Psoas muscle (tissue), 8 donors: Measurements from ENCODE around the gene RSAD1. TPM values are rescaled to one million over a fixed set of nuclear protein-coding genes. Genes with fewer than 3 reads are reported as not detected.

Experiments
- ATAC-seq, 4 donors: fragments of 200-7000 bp; cut with Tn5 transposase; one replicate each; pipeline ENCODE4 v1.9.1; 2020; ENCODE audit warnings: moderate library complexity in 3 of 4, mild to moderate bottlenecking in 2 of 4
- DNase-seq, 2 donors: peaks; one replicate each; pipeline ENCODE4 v3.0.0-alpha.2; 2020
- H3K27ac ChIP-seq: fragments of 200-600 bp; one replicate; pipeline ENCODE4 v1.8.0; 2022
- H3K27me3 ChIP-seq, 3 donors: fragments of 200-600 bp in 1 of 3; one replicate each; pipeline versions ENCODE4 v1.6.1 to v1.8.0; 2013 to 2022; ENCODE audit warnings: low read length in 2 of 3, mild to moderate bottlenecking in 2 of 3, moderate library complexity in 1 of 3; ENCODE audit not compliant: insufficient read depth in 3 of 3
- H3K36me3 ChIP-seq, 2 donors: fragments of 200-600 bp in 1 of 2; one replicate each; pipeline versions ENCODE4 v1.6.1 to v1.8.0; 2013 to 2022; ENCODE audit warnings: low read depth in 1 of 2, mild to moderate bottlenecking in 1 of 2, moderate library complexity in 1 of 2; ENCODE audit not compliant: insufficient read depth in 1 of 2
- H3K4me1 ChIP-seq: fragments of 200-600 bp; one replicate; pipeline ENCODE4 v1.8.0; 2022
- H3K4me3 ChIP-seq: fragments of 200-600 bp; one replicate; pipeline ENCODE4 v1.8.0; 2022; ENCODE audit warnings: mild to moderate bottlenecking
- H3K9me3 ChIP-seq: fragments of 200-600 bp; one replicate; pipeline ENCODE4 v1.8.0; 2022
- CTCF ChIP-seq: fragments of 200-600 bp; IDR thresholded peaks from one replicate; pipeline ENCODE4 v1.8.0; 2022; ENCODE audit warnings: antibody characterized with exemption
- WGBS, 3 donors: extraction: QIAGEN DNeasy Blood & Tissue Kit; methylation state at CpG; one replicate each; pipeline versions ENCODE4 v1.1.6 to v1.1.7; 2013; 5-methylcytosine and 5-hydroxymethylcytosine counted together
- intact Hi-C, 2 donors: fragments of 100-400 bp; cut with DNase I; formaldehyde crosslinking; loops; one replicate each; pipeline versions ENCODE4 v1.11.0 to v1.14.2; 2022
- polyA plus RNA-seq, 3 donors: library from polyadenylated mRNA; stranded (reverse); fragments of 200-250 nt; gene quantifications; one replicate each; pipeline ENCODE4 v1.2.3, GENCODE V29; 2013
- total RNA-seq, 4 donors: library from RNA; stranded (reverse); fragmentation: NEBNext Ultra II Directional in 2 of 4; extraction: Animal tissue kit (Norgen Biotek cat#: 25700) in 2 of 4; gene quantifications; one replicate each; pipeline versions ENCODE4 v1.2.1 to v1.2.4, GENCODE V29; 2021 to 2023
- donor health status: healthy with polysubstance abuse.
- donor health status: DM: no; HTN: no; CAD: no; lungs with moderate emphysema.
- donor health status: Bipolar disorder and iron deficiency.
- donor health status: healthy.
- donor health status: DM: yes; HTN: yes; CAD: no.
- donor health status: DM: no; HTN: no; CAD: no.
- donor health status: DM: no; HTN: no; CAD: no.
- donor health status: DM: yes; HTN: yes; CAD: no.

The RSAD1 gene
- total and polyA plus RNA-seq, 7 donors = 34.3 to 63.2 (median 52.4) TPM

GRCh38 chr17:50443505-50443974 is 35.1 kb upstream of the RSAD1 start:
- peak overlapping the region; percentile 53 for H3K4me3 ChIP-seq

GRCh38 chr17:50444841-50445715 is 33.6 kb upstream of the RSAD1 start:
- WGBS, 3 donors = 65 to 83% (median 70%) methylated on average over 6 of the region's 6 CpGs
- no peaks in the 10 kb centered on the region for H3K9me3 ChIP-seq

More at GRCh38 chr17:50443505-50443974, 35.1 kb upstream of the RSAD1 start:
- no peaks in the 10 kb centered on the region for H3K27me3 ChIP-seq
- no peak for TF ChIP-seq CTCF
- intact Hi-C loops = no loop called here
- peaks cover 38% of the 10 kb centered on the region for H3K4me1 ChIP-seq
- H3K36me3 ChIP-seq = no peaks in the 10 kb centered on the region
- peak in 1 of 2 donors; percentile 62 for DNase-seq
- peak; percentile 82 to 91 (median 86) for ATAC-seq
- no peaks in the 10 kb centered on the region for H3K9me3 ChIP-seq
- WGBS, 3 donors = 17 to 21% (median 18%) methylated on average over 3 of the region's 3 CpGs
- peak overlapping the region; percentile 86 for H3K27ac ChIP-seq

GRCh38 chr17:50445730-50446325 is 32.8 kb upstream of the RSAD1 start:
- H3K27me3 ChIP-seq = no peaks in the 10 kb centered on the region
- 14 to 24% (median 21%) methylated on average over 1 of the region's 1 CpG for WGBS, 3 donors

More at GRCh38 chr17:50444841-50445715, 33.6 kb upstream of the RSAD1 start:
- Histone ChIP-seq H3K27me3 (no peaks in the 10 kb centered on the region), H3K4me1 (peaks cover 39% of the 10 kb centered on the region), H3K36me3 (no peaks in the 10 kb centered on the region), H3K27ac (no peak overlapping the region), H3K4me3 (no peak overlapping the region)
- no peak for TF ChIP-seq CTCF
- no peak for ATAC-seq
- no peak for DNase-seq
- intact Hi-C loops = no loop called here

GRCh38 chr17:50447870-50448595 is 30.6 kb upstream of the RSAD1 start:
- no peak for TF ChIP-seq CTCF
- 70 to 80% (median 71%) methylated on average over 7 of the region's 7 CpGs for WGBS, 3 donors
- H3K27me3 ChIP-seq = no peaks in the 10 kb centered on the region
- no peaks in the 10 kb centered on the region for H3K9me3 ChIP-seq
- peak in 3 of 4 donors; percentile 8 to 30 (median 17) for ATAC-seq
- H3K36me3 ChIP-seq = no peaks in the 10 kb centered on the region
- H3K4me1 ChIP-seq = peaks cover 35% of the 10 kb centered on the region
- no peak overlapping the region for H3K4me3 ChIP-seq
- intact Hi-C loops = no loop called here
- no peak for DNase-seq
- no peak overlapping the region for H3K27ac ChIP-seq

More at GRCh38 chr17:50445730-50446325, 32.8 kb upstream of the RSAD1 start:
- DNase-seq = no peak
- no peak for ATAC-seq
- intact Hi-C loops = no loop called here
- peak overlapping the region; percentile 30 for H3K27ac ChIP-seq
- no peaks in the 10 kb centered on the region for H3K36me3 ChIP-seq
- H3K9me3 ChIP-seq = no peaks in the 10 kb centered on the region
- no peak for TF ChIP-seq CTCF
- H3K4me1 ChIP-seq = peaks cover 32% of the 10 kb centered on the region
- no peak overlapping the region for H3K4me3 ChIP-seq
